HEK293T (cell line): ENCODE data around the gene ALPP.

Experiments used
- BHLHE40 ChIP-seq: fragments of 450-650 bp; IDR thresholded peaks from 2 replicates; pipeline ENCODE4 v1.6.1; 2016; ENCODE audit warnings: mild to moderate bottlenecking, moderate library complexity, borderline replicate concordance
- CTBP1 ChIP-seq: fragments of 450-650 bp; IDR thresholded peaks from 2 replicates; pipeline ENCODE4 v1.6.1; 2016; ENCODE audit warnings: borderline replicate concordance
- ELF4 ChIP-seq: fragments of 450-650 bp; IDR thresholded peaks from 2 replicates; pipeline ENCODE4 v1.6.1; 2017; ENCODE audit warnings: antibody characterized with exemption
- FOXK2 ChIP-seq: fragments of 450-650 bp; IDR thresholded peaks from 2 replicates; pipeline ENCODE4 v1.6.1; 2016; ENCODE audit warnings: mild to moderate bottlenecking
- FOXM1 ChIP-seq: fragments of 450-650 bp; IDR thresholded peaks from 2 replicates; pipeline ENCODE4 v1.6.1; 2017; ENCODE audit warnings: mild to moderate bottlenecking, borderline replicate concordance
- TARDBP ChIP-seq: fragments of 450-650 bp; IDR thresholded peaks from 2 replicates; pipeline ENCODE4 v1.6.1; 2016

GRCh38 chr2:232382331-232383225 is 4.0 kb downstream of the ALPP start:
- TF ChIP-seq TARDBP, result no peak
- TF ChIP-seq ELF4, result no peak
- TF ChIP-seq FOXM1, result no peak
- no peak for TF ChIP-seq BHLHE40
- no peak for TF ChIP-seq FOXK2
- TF ChIP-seq CTBP1, result no peak
